ENCODE data around the gene EIF3F.

The EIF3F gene

GRCh38 chr11:8030526-8031247, 43.5 kb downstream of the EIF3F start:
- no peak overlapping the region for H3K27ac Mint-ChIP-seq (ENCODE audit: low read depth)
- H3K4me3 Mint-ChIP-seq, result no peak overlapping the region
- ATAC-seq (replicated peaks; ENCODE audit: extremely low read depth, poor library complexity, severe bottlenecking) (no peak), DNase-seq (ENCODE audit: low spot score in 2 of 2) (no peak)
- H3K36me3 Mint-ChIP-seq (ENCODE audit: insufficient read depth), result peaks cover 5% of the 10 kb centered on the region
- H3K9me3 Mint-ChIP-seq, result no peaks in the 10 kb centered on the region
- peaks cover 46% of the 10 kb centered on the region for H3K27me3 Mint-ChIP-seq
- peaks cover 9% of the 10 kb centered on the region for H3K4me1 Mint-ChIP-seq

GRCh38 chr11:8031248-8032115, 44.3 kb downstream of the EIF3F start:
- no peak for ATAC-seq (replicated peaks; ENCODE audit: extremely low read depth, poor library complexity, severe bottlenecking)
- no peaks in the 10 kb centered on the region for H3K9me3 Mint-ChIP-seq
- H3K36me3 Mint-ChIP-seq (ENCODE audit: insufficient read depth), result peaks cover 5% of the 10 kb centered on the region
- DNase-seq (ENCODE audit: low spot score in 2 of 2), result no peak
- H3K4me3 Mint-ChIP-seq, result no peak overlapping the region
- H3K4me1 Mint-ChIP-seq, result peaks cover 9% of the 10 kb centered on the region
- peaks cover 48% of the 10 kb centered on the region for H3K27me3 Mint-ChIP-seq
- no peak overlapping the region for H3K27ac Mint-ChIP-seq (ENCODE audit: low read depth)

GRCh38 chr11:8032122-8032521, 45.0 kb downstream of the EIF3F start:
- Mint-ChIP-seq H3K36me3 (ENCODE audit: insufficient read depth) (peaks cover 5% of the 10 kb centered on the region), H3K9me3 (no peaks in the 10 kb centered on the region), H3K4me3 (no peak overlapping the region), H3K4me1 (peaks cover 9% of the 10 kb centered on the region), H3K27ac (ENCODE audit: low read depth) (no peak overlapping the region), H3K27me3 (peaks cover 48% of the 10 kb centered on the region)
- DNase-seq (ENCODE audit: low spot score in 2 of 2) (no peak), ATAC-seq (replicated peaks; ENCODE audit: extremely low read depth, poor library complexity, severe bottlenecking) (no peak)

GRCh38 chr11:8032576-8033304, 45.6 kb downstream of the EIF3F start:
- H3K27ac Mint-ChIP-seq (ENCODE audit: low read depth), result no peak overlapping the region
- peaks cover 54% of the 10 kb centered on the region for H3K27me3 Mint-ChIP-seq
- peaks cover 9% of the 10 kb centered on the region for H3K4me1 Mint-ChIP-seq
- H3K36me3 Mint-ChIP-seq (ENCODE audit: insufficient read depth), result peaks cover 5% of the 10 kb centered on the region
- H3K9me3 Mint-ChIP-seq, result no peaks in the 10 kb centered on the region
- no peak for DNase-seq (ENCODE audit: low spot score in 2 of 2)
- H3K4me3 Mint-ChIP-seq, result peak overlapping the region; percentile 12
- no peak for ATAC-seq (replicated peaks; ENCODE audit: extremely low read depth, poor library complexity, severe bottlenecking)

- H3K4me3 Mint-ChIP-seq, result peak overlapping the region; percentile 12
- DNase-seq (ENCODE audit: low spot score in 2 of 2), result peak in 1 of 2 donors; percentile 25
- peaks cover 5% of the 10 kb centered on the region for H3K36me3 Mint-ChIP-seq (ENCODE audit: insufficient read depth)
- peak; percentile 56 for ATAC-seq (replicated peaks; ENCODE audit: extremely low read depth, poor library complexity, severe bottlenecking)
- H3K9me3 Mint-ChIP-seq, result no peaks in the 10 kb centered on the region
- H3K4me1 Mint-ChIP-seq, result peaks cover 9% of the 10 kb centered on the region
- H3K27ac Mint-ChIP-seq (ENCODE audit: low read depth), result no peak overlapping the region
- H3K27me3 Mint-ChIP-seq, result peaks cover 60% of the 10 kb centered on the region
Observed at GRCh38 chr11:8033305-8034105, 46.4 kb downstream of the EIF3F start.

GRCh38 chr11:8034106-8034585, 47.0 kb downstream of the EIF3F start:
- H3K9me3 Mint-ChIP-seq, result no peaks in the 10 kb centered on the region
- DNase-seq (ENCODE audit: low spot score in 2 of 2) (no peak), ATAC-seq (replicated peaks; ENCODE audit: extremely low read depth, poor library complexity, severe bottlenecking) (no peak)
- no peak overlapping the region for H3K27ac Mint-ChIP-seq (ENCODE audit: low read depth)
- H3K36me3 Mint-ChIP-seq (ENCODE audit: insufficient read depth), result peaks cover 5% of the 10 kb centered on the region
- no peak overlapping the region for H3K4me3 Mint-ChIP-seq
- H3K27me3 Mint-ChIP-seq, result peaks cover 64% of the 10 kb centered on the region
- H3K4me1 Mint-ChIP-seq, result peaks cover 9% of the 10 kb centered on the region

GRCh38 chr11:8034604-8035190, 47.6 kb downstream of the EIF3F start:
- Mint-ChIP-seq H3K9me3 (no peaks in the 10 kb centered on the region), H3K27ac (ENCODE audit: low read depth) (no peak overlapping the region), H3K4me1 (peaks cover 9% of the 10 kb centered on the region), H3K36me3 (ENCODE audit: insufficient read depth) (peaks cover 5% of the 10 kb centered on the region), H3K4me3 (no peak overlapping the region), H3K27me3 (peaks cover 64% of the 10 kb centered on the region)
- no peak for DNase-seq (ENCODE audit: low spot score in 2 of 2)
- ATAC-seq (replicated peaks; ENCODE audit: extremely low read depth, poor library complexity, severe bottlenecking), result no peak

- peaks cover 9% of the 10 kb centered on the region for H3K4me1 Mint-ChIP-seq
- H3K4me3 Mint-ChIP-seq, result no peak overlapping the region
- no peak for DNase-seq (ENCODE audit: low spot score in 2 of 2)
- no peak overlapping the region for H3K27ac Mint-ChIP-seq (ENCODE audit: low read depth)
- peaks cover 2% of the 10 kb centered on the region for H3K36me3 Mint-ChIP-seq (ENCODE audit: insufficient read depth)
- H3K27me3 Mint-ChIP-seq, result peaks cover 58% of the 10 kb centered on the region
- no peaks in the 10 kb centered on the region for H3K9me3 Mint-ChIP-seq
- no peak for ATAC-seq (replicated peaks; ENCODE audit: extremely low read depth, poor library complexity, severe bottlenecking)
Observed at GRCh38 chr11:8035200-8035855, 48.2 kb downstream of the EIF3F start.

GRCh38 chr11:8036002-8036802, 49.1 kb downstream of the EIF3F start:
- no peak for DNase-seq (ENCODE audit: low spot score in 2 of 2)
- Mint-ChIP-seq H3K4me3 (no peak overlapping the region), H3K27me3 (peaks cover 49% of the 10 kb centered on the region), H3K4me1 (peaks cover 9% of the 10 kb centered on the region), H3K9me3 (no peaks in the 10 kb centered on the region), H3K27ac (ENCODE audit: low read depth) (no peak overlapping the region), H3K36me3 (ENCODE audit: insufficient read depth) (no peaks in the 10 kb centered on the region)
- no peak for ATAC-seq (replicated peaks; ENCODE audit: extremely low read depth, poor library complexity, severe bottlenecking)

GRCh38 chr11:8036986-8037385, 49.8 kb downstream of the EIF3F start:
- no peak overlapping the region for H3K4me3 Mint-ChIP-seq
- peaks cover 47% of the 10 kb centered on the region for H3K27me3 Mint-ChIP-seq
- no peak for ATAC-seq (replicated peaks; ENCODE audit: extremely low read depth, poor library complexity, severe bottlenecking)
- H3K9me3 Mint-ChIP-seq, result no peaks in the 10 kb centered on the region
- DNase-seq (ENCODE audit: low spot score in 2 of 2), result no peak
- no peaks in the 10 kb centered on the region for H3K36me3 Mint-ChIP-seq (ENCODE audit: insufficient read depth)
- H3K4me1 Mint-ChIP-seq, result peaks cover 9% of the 10 kb centered on the region
- no peak overlapping the region for H3K27ac Mint-ChIP-seq (ENCODE audit: low read depth)

- Mint-ChIP-seq H3K27me3 (peaks cover 33% of the 10 kb centered on the region), H3K4me1 (peaks cover 3% of the 10 kb centered on the region), H3K4me3 (no peak overlapping the region), H3K9me3 (no peaks in the 10 kb centered on the region), H3K27ac (ENCODE audit: low read depth) (no peak overlapping the region), H3K36me3 (ENCODE audit: insufficient read depth) (no peaks in the 10 kb centered on the region)
- DNase-seq (ENCODE audit: low spot score in 2 of 2) (no peak), ATAC-seq (replicated peaks; ENCODE audit: extremely low read depth, poor library complexity, severe bottlenecking) (no peak)
Observed at GRCh38 chr11:8038393-8038792, 51.3 kb downstream of the EIF3F start.

Measured in central memory CD8-positive, alpha-beta T cell (primary cell).